ENCODE results near the gene KCNMA1. TPM values are rescaled to one million over a fixed set of nuclear protein-coding genes. Genes with fewer than 3 reads are reported as not detected.

The KCNMA1 gene
- total RNA-seq, 1 donor from 2014 or later, result 94.3 TPM

DNA sequence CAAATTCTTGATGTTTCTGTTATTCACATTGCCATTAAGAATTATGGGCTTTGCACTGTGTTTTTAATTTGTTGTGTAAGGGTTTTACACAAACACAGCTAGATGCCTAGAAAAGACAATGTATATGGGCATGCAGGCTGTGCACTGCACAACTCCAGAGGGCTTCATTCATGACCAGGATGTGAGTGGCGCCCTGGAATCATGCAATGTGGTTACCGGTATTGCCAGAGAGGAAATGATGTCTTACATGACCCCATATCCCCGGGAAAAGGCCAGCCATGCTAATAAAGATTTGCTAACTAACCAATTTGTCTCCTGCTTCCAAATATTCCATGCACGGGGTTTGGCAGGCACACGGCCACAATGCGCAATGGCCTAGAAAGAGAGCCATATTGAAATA lies 16.9 kb downstream of the KCNMA1 start:
- no peaks in the 10 kb centered on the region for H3K9me3 ChIP-seq
- H3K4me3 ChIP-seq, result no peak overlapping the region
- no peak for TF ChIP-seq POLR2AphosphoS5 (IDR thresholded peaks at IDR 0.05; ENCODE audit: insufficient read depth in 1 of 2, low read depth in 1 of 2)
- TF ChIP-seq, protein P1, sequence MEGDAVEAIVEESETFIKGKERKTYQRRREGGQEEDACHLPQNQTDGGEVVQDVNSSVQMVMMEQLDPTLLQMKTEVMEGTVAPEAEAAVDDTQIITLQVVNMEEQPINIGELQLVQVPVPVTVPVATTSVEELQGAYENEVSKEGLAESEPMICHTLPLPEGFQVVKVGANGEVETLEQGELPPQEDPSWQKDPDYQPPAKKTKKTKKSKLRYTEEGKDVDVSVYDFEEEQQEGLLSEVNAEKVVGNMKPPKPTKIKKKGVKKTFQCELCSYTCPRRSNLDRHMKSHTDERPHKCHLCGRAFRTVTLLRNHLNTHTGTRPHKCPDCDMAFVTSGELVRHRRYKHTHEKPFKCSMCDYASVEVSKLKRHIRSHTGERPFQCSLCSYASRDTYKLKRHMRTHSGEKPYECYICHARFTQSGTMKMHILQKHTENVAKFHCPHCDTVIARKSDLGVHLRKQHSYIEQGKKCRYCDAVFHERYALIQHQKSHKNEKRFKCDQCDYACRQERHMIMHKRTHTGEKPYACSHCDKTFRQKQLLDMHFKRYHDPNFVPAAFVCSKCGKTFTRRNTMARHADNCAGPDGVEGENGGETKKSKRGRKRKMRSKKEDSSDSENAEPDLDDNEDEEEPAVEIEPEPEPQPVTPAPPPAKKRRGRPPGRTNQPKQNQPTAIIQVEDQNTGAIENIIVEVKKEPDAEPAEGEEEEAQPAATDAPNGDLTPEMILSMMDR (IDR thresholded peaks at IDR 0.05), result no peak
- TF ChIP-seq POLR2A (IDR thresholded peaks at IDR 0.05), result no peak
- intact Hi-C loops (cut with DNase I), result loop anchor here (10.0 kb wide), 1 partner anchor 66 kb away; no protein-coding TSS in a partner anchor
- no peak for DNase-seq (ENCODE audit: extremely low spot score in 2 of 2)
- H3K27ac ChIP-seq, result no peak overlapping the region
- H3K36me3 ChIP-seq, result no peaks in the 10 kb centered on the region
- peaks cover 17% of the 10 kb centered on the region for H3K4me1 ChIP-seq
- H3K27me3 ChIP-seq, result no peaks in the 10 kb centered on the region

DNA sequence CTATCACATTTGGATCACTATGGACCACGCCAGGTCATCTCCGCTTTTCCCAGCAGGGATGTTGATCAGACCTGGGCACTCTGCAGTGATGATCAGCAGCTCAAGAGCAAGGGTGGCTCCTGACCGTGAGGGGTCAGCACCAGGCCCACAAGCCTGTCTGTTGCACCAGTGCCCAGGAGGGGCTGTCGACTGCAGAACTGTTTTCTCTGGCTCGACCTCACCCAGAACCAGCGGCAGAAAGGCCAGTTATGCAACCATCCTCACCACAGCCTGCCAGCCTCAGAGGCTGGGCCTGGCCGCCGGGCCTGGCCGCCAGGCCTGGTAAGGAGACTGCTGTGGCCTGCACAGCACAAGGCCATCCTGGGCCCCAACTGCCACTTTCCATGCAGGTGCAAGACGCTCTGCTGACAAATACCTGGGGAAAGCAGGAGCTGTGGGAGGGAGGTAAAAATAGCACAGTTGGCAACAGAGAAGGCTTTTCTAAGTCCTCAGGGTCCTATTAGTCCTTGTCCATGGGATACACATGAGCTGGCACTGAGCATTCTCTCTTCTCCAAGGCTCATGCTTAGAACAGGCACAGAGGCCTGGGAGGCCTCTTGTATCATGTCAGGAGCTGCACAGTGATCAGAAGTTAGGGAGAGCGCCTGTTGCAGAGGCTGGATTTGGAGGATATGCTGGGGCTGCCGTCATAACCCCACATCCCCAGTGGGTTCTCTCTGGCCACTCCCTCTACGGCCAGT lies 17.5 kb downstream of the KCNMA1 start:
- H3K27ac ChIP-seq, result no peak overlapping the region
- intact Hi-C loops (cut with DNase I), result loop anchor here (10.0 kb wide), 1 partner anchor 65 kb away; no protein-coding TSS in a partner anchor
- peaks cover 23% of the 10 kb centered on the region for H3K4me1 ChIP-seq

DNA sequence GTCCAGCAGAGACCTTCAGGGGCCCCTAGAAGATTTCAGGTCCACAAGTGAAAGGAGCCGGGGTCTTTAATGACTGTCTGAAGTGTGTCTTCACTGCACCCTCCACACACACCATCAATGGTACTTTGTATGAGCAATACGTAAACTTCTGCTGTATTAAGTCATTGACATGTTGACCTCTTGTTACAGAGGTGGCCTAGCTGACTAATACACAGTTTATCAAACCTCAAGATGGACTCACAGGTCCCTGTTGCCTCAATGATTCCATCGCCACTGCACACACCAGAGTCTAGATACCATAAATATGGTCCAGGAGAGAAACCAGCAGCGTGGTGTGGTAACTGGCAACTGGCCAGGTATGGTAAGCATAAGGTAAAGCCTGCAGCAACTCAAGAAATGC lies 19.5 kb downstream of the KCNMA1 start:
- DNase-seq (ENCODE audit: extremely low spot score in 2 of 2), result no peak
- TF ChIP-seq POLR2A (IDR thresholded peaks at IDR 0.05) (no peak), POLR2AphosphoS5 (IDR thresholded peaks at IDR 0.05; ENCODE audit: insufficient read depth in 1 of 2, low read depth in 1 of 2) (no peak)
- TF ChIP-seq, protein P1 (IDR thresholded peaks at IDR 0.05), result no peak
- Histone ChIP-seq H3K9me3 (no peaks in the 10 kb centered on the region), H3K4me1 (peaks cover 37% of the 10 kb centered on the region), H3K4me3 (no peak overlapping the region), H3K27me3 (no peaks in the 10 kb centered on the region), H3K36me3 (no peaks in the 10 kb centered on the region), H3K27ac (no peak overlapping the region)
- intact Hi-C loops (cut with DNase I), result no loop called here

More for the DNA sequence above, 17.5 kb downstream of the KCNMA1 start:
- no peaks in the 10 kb centered on the region for H3K27me3 ChIP-seq
- DNase-seq (ENCODE audit: extremely low spot score in 2 of 2), result no peak
- no peaks in the 10 kb centered on the region for H3K36me3 ChIP-seq
- TF ChIP-seq, protein P1 (IDR thresholded peaks at IDR 0.05), result no peak
- TF ChIP-seq POLR2AphosphoS5 (IDR thresholded peaks at IDR 0.05; ENCODE audit: insufficient read depth in 1 of 2, low read depth in 1 of 2) (no peak), POLR2A (IDR thresholded peaks at IDR 0.05) (no peak)
- H3K4me3 ChIP-seq, result no peak overlapping the region
- no peaks in the 10 kb centered on the region for H3K9me3 ChIP-seq

DNA sequence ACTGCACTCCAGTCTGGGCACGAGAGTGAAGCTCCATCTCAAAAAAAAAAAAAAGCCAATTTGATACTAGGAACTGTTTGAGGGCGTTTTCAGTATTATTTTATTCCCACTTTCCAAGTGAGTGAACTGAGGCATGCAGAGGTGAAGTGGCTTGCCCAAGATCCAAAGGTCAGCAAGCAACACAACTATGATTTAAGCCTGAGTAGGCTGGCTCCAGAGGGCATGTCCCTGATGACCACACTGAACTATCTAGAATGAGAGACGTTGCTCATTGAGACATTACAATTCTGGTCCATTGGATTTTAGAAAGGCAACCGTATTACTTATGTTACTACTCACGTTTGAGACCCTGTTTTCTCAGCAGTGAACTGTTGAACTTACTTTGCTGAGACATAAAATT lies 20.8 kb downstream of the KCNMA1 start:
- no peaks in the 10 kb centered on the region for H3K27me3 ChIP-seq
- no peak overlapping the region for H3K27ac ChIP-seq
- no peak for DNase-seq (ENCODE audit: extremely low spot score in 2 of 2)
- TF ChIP-seq, protein P1 (IDR thresholded peaks at IDR 0.05), result no peak
- TF ChIP-seq POLR2A (IDR thresholded peaks at IDR 0.05) (no peak), POLR2AphosphoS5 (IDR thresholded peaks at IDR 0.05; ENCODE audit: insufficient read depth in 1 of 2, low read depth in 1 of 2) (no peak)
- no peaks in the 10 kb centered on the region for H3K36me3 ChIP-seq
- intact Hi-C loops (cut with DNase I), result no loop called here
- no peak overlapping the region for H3K4me3 ChIP-seq
- H3K4me1 ChIP-seq, result peaks cover 37% of the 10 kb centered on the region
- no peaks in the 10 kb centered on the region for H3K9me3 ChIP-seq

Measured in vagina (tissue), 2 donors.